HepG2 (cell line): ENCODE results near the gene HECTD4.

Source experiments
- GABPA ChIP-seq, 2 experiments: IDR thresholded peaks; 2 replicates each; pipeline ENCODE4 v1.6.1; 2011 to 2016; ENCODE audit warnings: low read depth in 2 of 2, low read length in 1 of 2, missing biosample characterization in 1 of 2, missing genetic modification characterization in 1 of 2
- JUND ChIP-seq: sonication (generic); formaldehyde crosslinking; IDR thresholded peaks from 2 replicates; pipeline ENCODE4 v1.8.0; 2022; ENCODE audit warnings: mild to moderate bottlenecking, missing genetic modification reagents
- POLR2A ChIP-seq, 2 experiments: IDR thresholded peaks; 2 replicates each; pipeline ENCODE4 v1.6.1; 2011; ENCODE audit warnings: low read depth in 2 of 2, low read length in 2 of 2, mild to moderate bottlenecking in 1 of 2, moderate library complexity in 1 of 2; ENCODE audit not compliant: insufficient read depth in 1 of 2
- RCOR2 ChIP-seq: IDR thresholded peaks from 2 replicates; pipeline ENCODE4 v1.6.1; 2016; ENCODE audit warnings: missing biosample characterization, missing genetic modification reagents
- YY1 ChIP-seq: IDR thresholded peaks from 2 replicates; pipeline ENCODE4 v1.6.1; 2011; ENCODE audit warnings: low read length, low read depth, moderate library complexity, mild to moderate bottlenecking; ENCODE audit not compliant: insufficient read depth, insufficient replicate concordance
- ZKSCAN1 ChIP-seq: fragments of 150-350 bp; IDR thresholded peaks from 2 replicates; pipeline ENCODE4 v1.6.1; 2014; ENCODE audit warnings: low read length
- TF ChIP-seq, protein P1 (sequence below): sonication (generic); formaldehyde crosslinking; IDR thresholded peaks from 2 replicates; pipeline ENCODE4 v1.5.0; 2020; ENCODE audit warnings: mild to moderate bottlenecking, missing genetic modification reagents, moderate library complexity
- TF ChIP-seq, protein P2 (sequence below): sonication (generic); formaldehyde crosslinking; IDR thresholded peaks from 2 replicates; pipeline ENCODE4 v1.8.0; 2022; ENCODE audit warnings: mild to moderate bottlenecking, missing genetic modification reagents; ENCODE audit not compliant: insufficient replicate concordance

DNA sequence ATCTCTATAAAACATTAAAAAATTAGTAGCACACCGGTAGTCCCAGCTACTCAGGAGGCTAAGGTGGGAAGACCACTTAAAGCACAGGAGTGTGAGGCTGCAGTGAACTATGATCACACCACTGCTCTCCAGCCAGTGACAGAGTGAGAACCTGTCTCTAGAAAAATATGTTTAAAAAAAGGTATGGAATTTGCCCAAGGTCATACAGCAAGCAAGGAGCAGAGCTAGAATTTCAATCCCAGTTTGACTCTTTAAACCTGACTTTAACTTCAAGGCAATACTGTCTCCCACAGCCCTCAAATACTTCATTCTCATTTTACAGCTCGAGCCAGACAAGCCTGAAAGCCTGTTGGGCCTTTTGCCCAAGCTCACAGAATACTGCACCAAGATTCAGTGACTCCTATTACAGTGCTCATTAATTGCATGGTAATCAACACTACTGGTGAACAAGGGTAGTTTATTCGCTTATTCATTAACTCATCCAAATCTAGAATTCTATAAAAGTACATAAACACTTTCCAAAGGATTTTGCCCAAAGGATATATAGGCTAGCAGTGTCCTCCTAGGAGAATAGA, 8.0 kb downstream of the HECTD4 start:
- TF ChIP-seq GABPA (IDR thresholded peaks at IDR 0.05; ENCODE audit: low read depth, low read length) = no peak
- no peak for TF ChIP-seq GABPA (CRISPR knock-in tag; IDR thresholded peaks at IDR 0.05; ENCODE audit: low read depth)
- TF ChIP-seq JUND (CRISPR knock-in tag) = no peak
- TF ChIP-seq POLR2A (IDR thresholded peaks at IDR 0.05; ENCODE audit: insufficient read depth in 1 of 2, low read depth in 2 of 2, low read length in 2 of 2) = no peak
- no peak for TF ChIP-seq ZKSCAN1
- TF ChIP-seq, protein P1, sequence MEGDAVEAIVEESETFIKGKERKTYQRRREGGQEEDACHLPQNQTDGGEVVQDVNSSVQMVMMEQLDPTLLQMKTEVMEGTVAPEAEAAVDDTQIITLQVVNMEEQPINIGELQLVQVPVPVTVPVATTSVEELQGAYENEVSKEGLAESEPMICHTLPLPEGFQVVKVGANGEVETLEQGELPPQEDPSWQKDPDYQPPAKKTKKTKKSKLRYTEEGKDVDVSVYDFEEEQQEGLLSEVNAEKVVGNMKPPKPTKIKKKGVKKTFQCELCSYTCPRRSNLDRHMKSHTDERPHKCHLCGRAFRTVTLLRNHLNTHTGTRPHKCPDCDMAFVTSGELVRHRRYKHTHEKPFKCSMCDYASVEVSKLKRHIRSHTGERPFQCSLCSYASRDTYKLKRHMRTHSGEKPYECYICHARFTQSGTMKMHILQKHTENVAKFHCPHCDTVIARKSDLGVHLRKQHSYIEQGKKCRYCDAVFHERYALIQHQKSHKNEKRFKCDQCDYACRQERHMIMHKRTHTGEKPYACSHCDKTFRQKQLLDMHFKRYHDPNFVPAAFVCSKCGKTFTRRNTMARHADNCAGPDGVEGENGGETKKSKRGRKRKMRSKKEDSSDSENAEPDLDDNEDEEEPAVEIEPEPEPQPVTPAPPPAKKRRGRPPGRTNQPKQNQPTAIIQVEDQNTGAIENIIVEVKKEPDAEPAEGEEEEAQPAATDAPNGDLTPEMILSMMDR (CRISPR knock-in tag) = no peak
- TF ChIP-seq, protein P2, sequence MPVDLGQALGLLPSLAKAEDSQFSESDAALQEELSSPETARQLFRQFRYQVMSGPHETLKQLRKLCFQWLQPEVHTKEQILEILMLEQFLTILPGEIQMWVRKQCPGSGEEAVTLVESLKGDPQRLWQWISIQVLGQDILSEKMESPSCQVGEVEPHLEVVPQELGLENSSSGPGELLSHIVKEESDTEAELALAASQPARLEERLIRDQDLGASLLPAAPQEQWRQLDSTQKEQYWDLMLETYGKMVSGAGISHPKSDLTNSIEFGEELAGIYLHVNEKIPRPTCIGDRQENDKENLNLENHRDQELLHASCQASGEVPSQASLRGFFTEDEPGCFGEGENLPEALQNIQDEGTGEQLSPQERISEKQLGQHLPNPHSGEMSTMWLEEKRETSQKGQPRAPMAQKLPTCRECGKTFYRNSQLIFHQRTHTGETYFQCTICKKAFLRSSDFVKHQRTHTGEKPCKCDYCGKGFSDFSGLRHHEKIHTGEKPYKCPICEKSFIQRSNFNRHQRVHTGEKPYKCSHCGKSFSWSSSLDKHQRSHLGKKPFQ (CRISPR knock-in tag) = peak; percentile 99
- no peak for TF ChIP-seq RCOR2 (CRISPR knock-in tag)
- TF ChIP-seq YY1 = no peak
